Subcutaneous abdominal adipose tissue (tissue), 5 donors: ENCODE results near the gene KIAA1328.
A peak's percentile ranks its signal among the peaks of the same experiment; 100 is the strongest.

Source experiments
- H3K27ac ChIP-seq: one replicate; pipeline ENCODE4 v1.7.0; 2013; ENCODE audit warnings: low read depth, mild to moderate bottlenecking, inconsistent platforms, low read length, moderate library complexity
- H3K27me3 ChIP-seq, 5 donors: one replicate each; pipeline ENCODE4 v1.7.0; 2013; ENCODE audit warnings: low read length in 5 of 5, inconsistent platforms in 1 of 5; ENCODE audit not compliant: control insufficient read depth in 5 of 5, insufficient read depth in 4 of 5
- H3K36me3 ChIP-seq, 5 donors: one replicate each; pipeline ENCODE4 v1.7.0; 2013; ENCODE audit warnings: low read length in 5 of 5; ENCODE audit not compliant: control insufficient read depth in 5 of 5, insufficient read depth in 5 of 5
- H3K4me1 ChIP-seq, 5 donors: one replicate each; pipeline ENCODE4 v1.7.0; 2013; ENCODE audit warnings: low read length in 5 of 5, mild to moderate bottlenecking in 3 of 5, moderate library complexity in 1 of 5; ENCODE audit not compliant: control insufficient read depth in 5 of 5, insufficient read depth in 5 of 5
- H3K4me3 ChIP-seq, 5 donors: one replicate each; pipeline ENCODE4 v1.7.0; 2013; ENCODE audit warnings: low read length in 5 of 5, low read depth in 1 of 5
- H3K9ac ChIP-seq, 5 donors: one replicate each; pipeline ENCODE4 v1.7.0; 2013; ENCODE audit warnings: low read length in 5 of 5, mild to moderate bottlenecking in 4 of 5, moderate library complexity in 3 of 5
- H3K9me3 ChIP-seq, 5 donors: one replicate each; pipeline ENCODE4 v1.7.0; 2013; ENCODE audit warnings: low read length in 5 of 5; ENCODE audit not compliant: control insufficient read depth in 5 of 5
- donor health status: healthy.
- donor health status: healthy.
- donor health status: healthy.
- donor health status: healthy.
- donor health status: healthy.

The KIAA1328 gene

DNA sequence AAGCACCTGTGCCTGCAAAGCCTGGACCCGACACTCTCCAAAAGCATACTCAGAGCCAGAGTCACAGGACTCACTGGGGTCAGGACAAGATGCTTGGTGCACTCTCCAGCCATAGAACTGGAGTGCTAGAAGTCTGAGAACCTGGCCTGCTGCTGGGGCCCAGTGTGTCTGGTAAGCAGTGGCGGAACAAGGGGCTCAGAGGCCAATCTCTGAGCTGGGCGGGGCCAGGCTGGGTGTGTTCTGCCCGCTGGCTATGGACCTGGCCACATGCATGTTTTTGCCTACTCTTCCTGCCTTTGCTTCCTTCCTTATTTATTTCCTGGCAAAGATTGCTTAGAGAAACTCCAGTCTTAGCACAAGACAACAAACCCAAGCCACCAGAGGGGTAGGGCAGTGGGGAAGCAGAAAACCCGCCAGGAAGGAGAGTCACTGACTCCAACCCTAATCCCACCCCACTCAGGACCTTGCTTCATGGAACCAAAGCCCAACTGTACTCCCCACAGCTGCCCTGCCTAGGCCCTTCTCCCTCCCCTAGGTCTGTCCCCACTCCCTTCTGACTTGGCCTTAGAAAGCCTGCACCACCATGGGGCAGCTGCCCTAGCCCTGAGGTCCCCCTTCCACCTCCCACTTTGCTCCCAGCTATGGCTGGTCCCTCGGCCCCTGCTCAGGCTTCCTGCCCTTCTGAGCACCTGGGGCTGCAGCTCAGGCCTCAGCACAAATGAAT lies 421.1 kb downstream of the KIAA1328 start:
- peaks cover 38 to 46% (median 41%) of the 10 kb centered on the region in 5 donors for H3K27me3 ChIP-seq
- H3K27ac ChIP-seq, result no peak overlapping the region
- H3K4me1 ChIP-seq, result peaks cover 0 to 7% (median 5%) of the 10 kb centered on the region in 5 donors
- no peaks in the 10 kb centered on the region for H3K9me3 ChIP-seq
- no peak overlapping the region for H3K4me3 ChIP-seq
- H3K36me3 ChIP-seq, result no peaks in the 10 kb centered on the region
- no peak overlapping the region for H3K9ac ChIP-seq

DNA sequence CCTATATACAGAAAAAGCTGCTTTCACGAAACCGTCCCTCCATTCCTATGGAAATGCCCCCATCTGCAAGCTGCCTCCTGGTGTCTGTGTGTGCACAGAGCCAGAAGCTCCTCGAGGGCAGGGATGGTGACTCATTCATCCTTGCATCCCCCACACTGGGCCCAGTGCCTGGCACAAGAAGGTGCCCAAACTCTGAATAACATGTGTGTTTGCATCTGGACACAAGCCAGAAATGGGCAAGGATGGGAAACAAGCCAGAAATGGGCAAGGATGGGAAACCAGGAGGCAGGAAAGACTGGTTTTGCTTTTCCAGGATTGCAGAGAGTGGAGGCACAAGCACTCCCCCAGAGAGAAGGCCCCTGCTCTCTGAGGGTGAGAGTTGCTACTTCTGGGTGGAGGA lies 422.8 kb downstream of the KIAA1328 start:
- Histone ChIP-seq H3K9ac (no peak overlapping the region), H3K9me3 (no peaks in the 10 kb centered on the region), H3K4me3 (no peak overlapping the region), H3K4me1 (peaks cover 0 to 7% (median 5%) of the 10 kb centered on the region in 5 donors), H3K27me3 (peaks cover 42 to 51% (median 49%) of the 10 kb centered on the region in 5 donors), H3K27ac (no peak overlapping the region), H3K36me3 (no peaks in the 10 kb centered on the region)

DNA sequence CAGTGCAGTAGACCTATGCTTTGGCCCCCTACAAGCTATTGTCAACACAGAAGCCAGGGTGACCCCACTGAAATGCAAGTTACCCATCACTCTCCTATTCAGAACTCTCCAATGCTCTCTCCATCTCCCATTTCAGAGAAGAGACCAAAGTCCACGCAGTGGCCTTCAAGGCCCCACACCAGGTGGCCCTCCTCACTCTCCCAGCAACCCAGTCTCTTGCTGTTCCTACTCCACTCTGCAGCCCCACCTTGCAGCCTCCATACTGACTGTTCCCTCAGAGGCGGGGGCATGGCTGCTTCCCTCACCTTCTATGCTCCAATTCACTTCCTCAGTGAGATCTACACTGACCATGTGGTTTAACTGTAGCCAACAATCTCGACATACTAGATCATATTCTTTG lies 423.4 kb downstream of the KIAA1328 start:
- Histone ChIP-seq H3K4me1 (peaks cover 0 to 7% (median 5%) of the 10 kb centered on the region in 5 donors), H3K27me3 (peaks cover 42 to 53% (median 51%) of the 10 kb centered on the region in 5 donors), H3K9me3 (no peaks in the 10 kb centered on the region), H3K27ac (no peak overlapping the region), H3K4me3 (no peak overlapping the region), H3K36me3 (no peaks in the 10 kb centered on the region), H3K9ac (no peak overlapping the region)

DNA sequence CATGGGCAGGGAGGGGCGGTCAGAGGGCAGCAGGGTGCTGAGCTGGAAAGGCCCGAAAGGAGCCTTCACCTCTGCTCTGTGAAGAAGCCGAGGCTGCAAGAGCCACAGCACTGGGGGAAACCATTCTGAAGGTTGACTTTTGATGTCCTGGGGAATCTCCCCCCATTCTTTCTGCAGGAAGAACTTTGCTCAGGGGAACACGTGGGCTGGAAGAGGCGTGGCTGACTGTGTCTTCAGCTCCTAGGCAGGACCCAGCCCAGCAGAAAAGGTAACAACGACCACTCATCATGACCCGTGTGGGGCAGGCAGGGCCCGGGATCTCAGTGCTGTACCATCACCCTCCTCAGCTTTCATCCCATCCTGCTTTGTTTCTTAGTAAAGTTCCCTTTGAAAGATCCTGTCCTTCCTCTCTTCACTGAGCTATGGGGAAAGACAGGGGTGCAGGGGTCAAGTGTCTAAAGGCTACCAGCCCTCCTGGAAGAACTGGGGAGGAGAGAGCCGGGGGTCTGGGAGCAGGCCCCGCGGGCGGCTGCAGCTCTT lies 424.0 kb downstream of the KIAA1328 start:
- Histone ChIP-seq H3K9me3 (no peaks in the 10 kb centered on the region), H3K4me3 (no peak overlapping the region), H3K36me3 (no peaks in the 10 kb centered on the region), H3K9ac (no peak overlapping the region), H3K27me3 (peaks cover 40 to 57% (median 53%) of the 10 kb centered on the region in 5 donors), H3K4me1 (peaks cover 0 to 7% (median 5%) of the 10 kb centered on the region in 5 donors), H3K27ac (no peak overlapping the region)

DNA sequence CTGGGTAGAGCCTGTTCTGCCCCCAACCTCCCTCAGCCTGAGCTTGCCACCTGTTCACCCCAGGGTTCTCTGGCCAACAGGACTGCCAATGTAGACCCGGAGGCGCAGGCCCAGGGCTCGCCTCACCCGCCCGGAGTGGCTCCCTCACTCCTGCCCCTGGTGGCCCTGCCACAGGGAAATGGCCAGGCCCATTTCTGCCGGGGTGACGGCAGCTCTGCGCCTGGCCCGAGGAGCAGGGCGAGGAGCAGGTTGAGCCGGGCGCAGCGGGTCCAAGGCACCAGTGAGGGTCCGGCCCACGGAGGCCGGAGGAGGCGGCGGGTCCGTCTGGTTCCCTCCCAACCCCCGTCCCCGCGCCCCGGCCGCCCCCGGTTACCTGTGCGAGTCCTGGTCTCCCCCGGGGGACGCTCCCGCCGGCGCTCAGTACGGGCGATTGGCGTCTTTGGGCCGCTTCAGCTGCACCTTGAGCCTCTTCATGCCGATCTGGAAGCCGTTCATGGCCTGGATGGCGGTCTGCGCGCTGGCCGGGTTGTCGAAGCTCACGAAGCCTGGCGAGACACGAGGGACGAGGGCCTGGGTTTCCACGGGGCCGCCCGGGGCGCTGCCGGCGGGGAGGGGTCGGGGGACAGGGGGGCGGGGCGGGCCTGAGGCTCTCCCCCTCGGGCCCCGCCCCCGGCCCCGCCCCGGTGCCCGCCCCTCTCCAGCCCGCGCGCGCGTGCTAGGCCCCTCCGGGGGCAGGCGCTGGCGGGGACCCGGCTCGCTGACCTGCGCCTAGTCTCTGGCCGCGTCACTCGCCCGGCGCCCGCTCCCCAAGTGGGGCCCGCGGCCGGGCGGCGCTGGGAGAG lies 424.7 kb downstream of the KIAA1328 start:
- Histone ChIP-seq H3K4me3 (no peak overlapping the region), H3K27me3 (peaks cover 44 to 61% (median 53%) of the 10 kb centered on the region in 5 donors)

DNA sequence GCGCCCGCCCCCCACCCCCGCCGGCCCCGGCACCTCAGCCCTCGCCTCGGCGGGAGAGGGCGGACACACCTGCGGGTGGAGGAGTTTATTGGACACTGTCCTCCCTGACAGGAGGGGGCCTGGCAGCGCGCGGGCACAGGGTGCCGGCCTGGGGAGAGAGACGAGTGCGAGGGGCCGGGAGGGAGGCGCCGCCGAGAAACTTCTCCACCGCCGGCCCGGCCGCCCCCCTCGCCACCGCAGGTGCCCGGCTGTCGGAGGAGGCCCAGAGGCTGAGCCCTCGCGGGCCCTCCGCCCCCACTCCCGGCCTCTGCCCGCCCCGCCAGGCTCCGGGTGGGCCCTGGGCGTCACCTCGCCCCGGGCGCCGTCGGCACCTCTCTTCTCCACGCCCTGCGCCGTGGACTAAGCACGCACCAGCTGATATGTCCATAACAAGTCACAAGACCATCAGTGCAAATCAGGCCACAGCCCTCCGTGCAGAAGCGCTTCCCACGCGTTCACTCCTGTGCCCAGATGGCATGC lies 425.4 kb downstream of the KIAA1328 start:
- Histone ChIP-seq H3K27ac (no peak overlapping the region), H3K27me3 (peaks cover 41 to 61% (median 51%) of the 10 kb centered on the region in 5 donors), H3K4me3 (peak overlapping the region in 3 of 5 donors; percentile 29 to 54 (median 40)), H3K36me3 (no peaks in the 10 kb centered on the region), H3K4me1 (peaks cover 0 to 7% (median 5%) of the 10 kb centered on the region in 5 donors), H3K9ac (no peak overlapping the region), H3K9me3 (no peaks in the 10 kb centered on the region)

More for the DNA sequence above, 424.7 kb downstream of the KIAA1328 start:
- H3K9me3 ChIP-seq, result no peaks in the 10 kb centered on the region
- H3K9ac ChIP-seq, result no peak overlapping the region
- no peaks in the 10 kb centered on the region for H3K36me3 ChIP-seq
- no peak overlapping the region for H3K27ac ChIP-seq
- peaks cover 0 to 7% (median 5%) of the 10 kb centered on the region in 5 donors for H3K4me1 ChIP-seq

DNA sequence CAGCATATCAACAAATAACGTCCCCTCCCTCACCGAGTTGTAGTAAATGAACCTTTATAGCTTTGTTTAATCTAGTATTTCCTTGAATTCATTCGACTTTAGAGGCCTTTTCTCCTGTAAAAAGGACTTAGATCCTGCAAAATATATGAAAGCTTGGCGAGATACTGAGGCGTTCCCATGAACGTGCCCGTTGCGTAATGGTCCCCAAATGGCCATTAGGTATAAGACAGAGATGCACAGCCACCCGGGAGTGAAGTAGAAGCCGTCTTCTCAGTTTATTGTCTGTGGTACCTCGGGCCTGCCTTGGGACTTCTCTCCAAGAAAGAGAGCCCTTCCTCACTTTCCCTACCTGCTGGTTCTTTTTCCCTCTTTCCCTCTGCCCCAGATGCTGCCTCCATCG lies 426.0 kb downstream of the KIAA1328 start:
- H3K36me3 ChIP-seq, result no peaks in the 10 kb centered on the region
- H3K27ac ChIP-seq, result no peak overlapping the region
- H3K9ac ChIP-seq, result no peak overlapping the region
- peaks cover 34 to 57% (median 49%) of the 10 kb centered on the region in 5 donors for H3K27me3 ChIP-seq
- no peak overlapping the region for H3K4me3 ChIP-seq
- H3K9me3 ChIP-seq, result no peaks in the 10 kb centered on the region
- H3K4me1 ChIP-seq, result peaks cover 0 to 7% (median 5%) of the 10 kb centered on the region in 5 donors

DNA sequence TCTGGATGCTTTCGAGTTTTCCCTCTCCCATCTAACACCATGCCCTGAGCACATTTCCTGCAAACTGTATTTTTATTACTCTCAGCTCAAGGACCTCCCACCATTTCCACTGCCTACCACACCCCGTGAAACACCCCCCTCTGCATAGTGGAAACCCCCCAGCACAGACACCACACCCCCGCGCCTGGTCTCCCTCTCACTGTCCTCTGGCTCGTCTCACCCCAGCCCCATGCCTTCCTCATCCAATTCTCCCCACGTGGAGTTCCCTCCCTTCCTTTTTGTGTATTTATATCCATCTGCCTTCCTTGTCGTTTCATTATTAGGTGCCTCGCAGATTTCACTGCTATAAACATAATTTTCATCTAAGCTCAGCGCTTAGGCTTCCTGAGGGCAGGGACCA lies 429.2 kb downstream of the KIAA1328 start:
- H3K4me3 ChIP-seq, result no peak overlapping the region
- no peak overlapping the region for H3K9ac ChIP-seq
- no peaks in the 10 kb centered on the region for H3K9me3 ChIP-seq
- H3K27me3 ChIP-seq, result peaks cover 21 to 46% (median 34%) of the 10 kb centered on the region in 5 donors
- H3K4me1 ChIP-seq, result peaks cover 0 to 7% (median 5%) of the 10 kb centered on the region in 5 donors
- no peaks in the 10 kb centered on the region for H3K36me3 ChIP-seq
- no peak overlapping the region for H3K27ac ChIP-seq

DNA sequence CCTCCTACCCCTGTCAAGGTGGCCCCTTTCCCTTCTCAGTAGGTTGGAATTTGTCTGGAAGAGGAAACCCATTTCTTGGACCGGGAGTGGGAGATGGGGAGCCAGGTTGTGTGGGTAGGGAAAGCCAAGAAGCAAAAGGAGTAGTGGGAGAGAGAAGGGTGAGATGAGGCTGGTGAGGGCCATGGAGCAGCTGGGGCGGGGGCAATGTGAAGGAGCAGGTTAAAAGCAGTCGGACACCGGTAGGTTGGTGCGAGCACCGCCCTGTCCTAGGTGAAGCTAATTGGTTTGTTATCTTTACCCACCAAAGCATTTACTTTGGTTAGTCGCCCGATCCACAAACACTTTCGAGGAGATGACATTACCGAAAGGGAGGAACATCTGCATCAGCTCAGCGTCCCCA lies 429.9 kb downstream of the KIAA1328 start:
- H3K36me3 ChIP-seq, result no peaks in the 10 kb centered on the region
- no peaks in the 10 kb centered on the region for H3K9me3 ChIP-seq
- H3K27ac ChIP-seq, result no peak overlapping the region
- H3K4me3 ChIP-seq, result no peak overlapping the region
- no peak overlapping the region for H3K9ac ChIP-seq
- peaks cover 18 to 48% (median 31%) of the 10 kb centered on the region in 5 donors for H3K27me3 ChIP-seq
- peaks cover 0 to 7% (median 5%) of the 10 kb centered on the region in 5 donors for H3K4me1 ChIP-seq
